GM19395 (cell line): ENCODE data around the gene BTAF1.
"Not testable (repeated sequence)": the region's sequence is repeated elsewhere in the genome, so short reads cannot be mapped to it uniquely, and the experiment has no call there.

Experiments used
- ATAC-seq: cut with Tn5 transposase; IDR thresholded peaks from one replicate; pipeline ENCODE4 v1.9.1; 2021; ENCODE audit warnings: mild to moderate bottlenecking, moderate library complexity; ENCODE audit not compliant: unreplicated experiment

Gene BTAF1

GRCh38 chr10:91923371-91924211 lies at the start of gene BTAF1:
BTAF1 (plus strand) TSS chr10:91923770; CDS start chr10:91924077, 307 bp downstream.
- peak; percentile 98 for ATAC-seq

- no peak for ATAC-seq
Observed at GRCh38 chr10:91875156-91875555, 48.4 kb upstream of the BTAF1 start.

- ATAC-seq: no peak
Observed at GRCh38 chr10:91875779-91876178, 47.8 kb upstream of the BTAF1 start.

- ATAC-seq: no peak
Observed at GRCh38 chr10:91879515-91880170, 43.9 kb upstream of the BTAF1 start.

GRCh38 chr10:91880310-91880709 lies 43.3 kb upstream of the BTAF1 start:
- ATAC-seq: no peak

- no peak for ATAC-seq
Observed at GRCh38 chr10:91883549-91884444, 39.8 kb upstream of the BTAF1 start.

GRCh38 chr10:91884536-91884935 lies 39.0 kb upstream of the BTAF1 start:
- ATAC-seq: no peak

GRCh38 chr10:91885362-91886079 lies 38.0 kb upstream of the BTAF1 start:
- ATAC-seq: no peak

- no peak for ATAC-seq
Observed at GRCh38 chr10:91886954-91887271, 36.7 kb upstream of the BTAF1 start.

- no peak for ATAC-seq
Observed at GRCh38 chr10:91887272-91888076, 36.1 kb upstream of the BTAF1 start.

GRCh38 chr10:91891125-91892001 lies 32.2 kb upstream of the BTAF1 start:
- ATAC-seq: no peak

GRCh38 chr10:91893051-91893450 lies 30.5 kb upstream of the BTAF1 start:
- no peak for ATAC-seq

GRCh38 chr10:91894261-91894685 lies 29.3 kb upstream of the BTAF1 start:
- ATAC-seq: not testable (repeated sequence)

- ATAC-seq: no peak
Observed at GRCh38 chr10:91896212-91896756, 27.3 kb upstream of the BTAF1 start.

- ATAC-seq: no peak
Observed at GRCh38 chr10:91897421-91897820, 26.1 kb upstream of the BTAF1 start.

GRCh38 chr10:91901784-91902677 lies 21.5 kb upstream of the BTAF1 start:
- no peak for ATAC-seq

- no peak for ATAC-seq
Observed at GRCh38 chr10:91907033-91907594, 16.5 kb upstream of the BTAF1 start.
